K562 (cell line): ENCODE measurements around the gene KCP. TPM values are rescaled to one million over a fixed set of nuclear protein-coding genes. Genes with fewer than 3 reads are reported as not detected.

Experiments
- ATF2 ChIP-seq: sonication (generic); formaldehyde crosslinking; IDR thresholded peaks from 2 replicates; pipeline ENCODE4 v1.8.1; 2022; ENCODE audit warnings: missing genetic modification reagents
- CBFA2T3 ChIP-seq: fragments of 450-650 bp; IDR thresholded peaks from 2 replicates; pipeline ENCODE4 v1.6.1; 2017
- HIVEP1 ChIP-seq: fragments of 250-450 bp; sonication (Bioruptor Pico); IDR thresholded peaks from 2 replicates; pipeline ENCODE4 v1.4.0; 2020; ENCODE audit warnings: mild to moderate bottlenecking
- HMGXB4 ChIP-seq: sonication (generic); formaldehyde crosslinking; IDR thresholded peaks from 2 replicates; pipeline ENCODE4 v1.8.1; 2023; ENCODE audit warnings: mild to moderate bottlenecking, missing genetic modification reagents
- HNRNPK ChIP-seq: fragments of 200-400 bp; formaldehyde crosslinking; IDR thresholded peaks from one replicate; pipeline ENCODE4 v1.6.1; 2018; ENCODE audit warnings: mild to moderate bottlenecking, low read depth, low read length; ENCODE audit not compliant: poor library complexity, severe bottlenecking
- MLLT1 ChIP-seq, 2 experiments: fragments of 450-650 bp; IDR thresholded peaks; 2 replicates each; pipeline ENCODE4 v1.6.1; 2016
- MLX ChIP-seq, 2 experiments: fragments of 450-650 bp in 1 of 2; sonication (generic) in 1 of 2; formaldehyde crosslinking; conservative IDR thresholded peaks; 2 replicates each; pipeline versions ENCODE4 v1.4.0 to v1.8.1; 2020 to 2022; ENCODE audit warnings: mild to moderate bottlenecking in 1 of 2, missing genetic modification reagents in 1 of 2
- MTA3 ChIP-seq: fragments of 450-650 bp; formaldehyde crosslinking; IDR thresholded peaks from 2 replicates; pipeline ENCODE4 v1.6.1; 2017; ENCODE audit warnings: mild to moderate bottlenecking, borderline replicate concordance
- NCOA2 ChIP-seq, 2 experiments: fragments of 450-650 bp; IDR thresholded peaks; 2 replicates each; pipeline ENCODE4 v1.6.1; 2018; ENCODE audit warnings: mild to moderate bottlenecking in 2 of 2, moderate library complexity in 1 of 2; ENCODE audit not compliant: partially characterized antibody in 2 of 2
- NFIC ChIP-seq: fragments of 450-650 bp; IDR thresholded peaks from 2 replicates; pipeline ENCODE4 v1.6.1; 2017; ENCODE audit warnings: mild to moderate bottlenecking, inconsistent platforms
- PHF21A ChIP-seq: fragments of 450-650 bp; IDR thresholded peaks from 2 replicates; pipeline ENCODE4 v1.6.1; 2017; ENCODE audit warnings: low read depth, borderline replicate concordance
- POLR2A ChIP-seq: fragments of 450-650 bp; conservative IDR thresholded peaks from 2 replicates; pipeline ENCODE4 v1.6.1; 2016
- RBM17 ChIP-seq: fragments of 200-400 bp; formaldehyde crosslinking; IDR thresholded peaks from 2 replicates; pipeline ENCODE4 v1.6.1; 2017; ENCODE audit warnings: low read depth, mild to moderate bottlenecking, low read length, borderline replicate concordance
- RBM25 ChIP-seq: fragments of 200-400 bp; formaldehyde crosslinking; IDR thresholded peaks from 2 replicates; pipeline ENCODE4 v1.6.1; 2018; ENCODE audit warnings: low read length, low read depth, moderate library complexity; ENCODE audit not compliant: severe bottlenecking
- RCOR1 ChIP-seq, 2 experiments: IDR thresholded peaks; 2 replicates each; pipeline ENCODE4 v1.6.1; 2012; ENCODE audit warnings: low read depth in 2 of 2, low read length in 2 of 2, borderline replicate concordance in 1 of 2, improper control_type of control experiment in 1 of 2
- SIN3A ChIP-seq, 2 experiments: fragments of 150-350 bp in 1 of 2; IDR thresholded peaks; 2 replicates each; pipeline ENCODE4 v1.6.1; 2011 to 2016; ENCODE audit warnings: borderline replicate concordance in 2 of 2, low read depth in 2 of 2, low read length in 2 of 2, mild to moderate bottlenecking in 2 of 2, moderate library complexity in 2 of 2; ENCODE audit not compliant: control insufficient read depth in 1 of 2
- THRB ChIP-seq: fragments of 450-650 bp; formaldehyde crosslinking; conservative IDR thresholded peaks from 2 replicates; pipeline ENCODE4 v1.4.0; 2022; ENCODE audit warnings: mild to moderate bottlenecking, missing genetic modification characterization
- YY1 ChIP-seq, 3 experiments: IDR thresholded peaks; 2 replicates each; pipeline ENCODE4 v1.6.1; 2011; ENCODE audit warnings: low read length in 2 of 3, mild to moderate bottlenecking in 2 of 3, moderate library complexity in 2 of 3, borderline replicate concordance in 1 of 3, control low read depth in 1 of 3, low read depth in 1 of 3; ENCODE audit not compliant: insufficient read depth in 3 of 3, insufficient replicate concordance in 2 of 3, control insufficient read depth in 1 of 3, insufficient read length in 1 of 3; ENCODE audit errors: extremely low read depth in 1 of 3
- ZNF143 ChIP-seq: sonication (generic); formaldehyde crosslinking; IDR thresholded peaks from 2 replicates; pipeline ENCODE4 v1.9.0; 2022; ENCODE audit warnings: mild to moderate bottlenecking, missing genetic modification reagents
- polyA plus RNA-seq, 8 experiments: library from polyadenylated mRNA; depleted of rRNA in 4 of 8; stranded (reverse) in 5 of 8; unstranded in 3 of 8; fragments of >200 nt; fragmentation: Nextera tagmentation in 2 of 8; fragmentation: Illumina TruSeq in 1 of 8; extraction: Ambion mirVana in 2 of 8; extraction: Trizol in 1 of 8; gene quantifications; 2 replicates each; pipeline versions ENCODE4 v1.2.1 to v1.2.3, GENCODE V29; 2011 to 2014; ENCODE audit warnings: inconsistent platforms in 1 of 8, missing spikeins in 1 of 8
- total RNA-seq, 7 experiments: library from RNA; depleted of rRNA in 6 of 7; stranded (reverse); fragments of >200 nt in 6 of 7; fragmentation: Illumina TruSeq in 2 of 7; extraction: Trizol in 2 of 7; gene quantifications; 2 replicates each; pipeline versions ENCODE4 v1.2.1 to v1.2.3, GENCODE V29; 2011 to 2021; ENCODE audit warnings: low replicate concordance in 1 of 7

Gene KCP
- total and polyA plus RNA-seq, 9 of the 15 experiments (the other 6 are each of a cell fraction or from before 2014, with no cell fraction given), result 0.06 to 0.17 (median 0.12) TPM; not detected in 3

- no peak for TF ChIP-seq NCOA2 (IDR thresholded peaks at IDR 0.05; ENCODE audit: partially characterized antibody in 2 of 2)
- no peak for TF ChIP-seq RCOR1 (IDR thresholded peaks at IDR 0.05; ENCODE audit: borderline replicate concordance in 1 of 2, low read depth in 2 of 2, low read length in 2 of 2)
- TF ChIP-seq CBFA2T3, result no peak
- TF ChIP-seq RBM17, result no peak
- 0 out of 4 replicates have a peak, but pooled peaks of 1 of the 2 experiments have one; percentile 19 for TF ChIP-seq MLLT1 (IDR thresholded peaks at IDR 0.05)
- no peak for TF ChIP-seq HNRNPK
- no peak for TF ChIP-seq NFIC
- TF ChIP-seq HIVEP1 (CRISPR knock-in tag), result no peak
- no peak for TF ChIP-seq RBM25
- no peak for TF ChIP-seq HMGXB4 (CRISPR knock-in tag)
- TF ChIP-seq ZNF143 (CRISPR knock-in tag), result no peak; the same call in 1 of the 2 replicates
- no peak for TF ChIP-seq SIN3A (IDR thresholded peaks at IDR 0.05; ENCODE audit: borderline replicate concordance in 2 of 2, control insufficient read depth in 1 of 2, low read depth in 2 of 2, low read length in 2 of 2)
- TF ChIP-seq POLR2A, result no peak
- TF ChIP-seq MTA3, result no peak
- TF ChIP-seq MLX (CRISPR knock-in tag; conservative IDR thresholded peaks at IDR 0.05), result 0 out of 4 replicates have a peak, but pooled peaks of 1 of the 2 experiments have one; percentile 56
- no peak for TF ChIP-seq YY1 (IDR thresholded peaks at IDR 0.05; ENCODE audit: borderline replicate concordance in 1 of 3, control insufficient read depth in 1 of 3, extremely low read depth in 1 of 3, insufficient read depth in 3 of 3, insufficient read length in 1 of 3, insufficient replicate concordance in 2 of 3, low read depth in 1 of 3, low read length in 2 of 3)
- TF ChIP-seq PHF21A, result 0 out of 2 replicates have a peak, but pooled peaks have one; percentile 56
- TF ChIP-seq ATF2 (CRISPR knock-in tag), result 0 out of 2 replicates have a peak, but pooled peaks have one; percentile 19
- TF ChIP-seq THRB (CRISPR knock-in tag), result 0 out of 2 replicates have a peak, but pooled peaks have one; percentile 29
Observed at GRCh38 chr7:128888039-128888755, 22.3 kb downstream of the KCP start (continued).
